SW 1271 (cell line): ENCODE data around the gene FOXP1.

Experiments used
- DNase-seq, 2 experiments: peaks; one replicate each; lab custom pipeline; 2025; lab: John Stamatoyannopoulos, UW

FOXP1 gene

GRCh38 chr3:71586810-71587242 lies 3.3 kb upstream of the FOXP1 start:
- DNase-seq, result no peak

DNA sequence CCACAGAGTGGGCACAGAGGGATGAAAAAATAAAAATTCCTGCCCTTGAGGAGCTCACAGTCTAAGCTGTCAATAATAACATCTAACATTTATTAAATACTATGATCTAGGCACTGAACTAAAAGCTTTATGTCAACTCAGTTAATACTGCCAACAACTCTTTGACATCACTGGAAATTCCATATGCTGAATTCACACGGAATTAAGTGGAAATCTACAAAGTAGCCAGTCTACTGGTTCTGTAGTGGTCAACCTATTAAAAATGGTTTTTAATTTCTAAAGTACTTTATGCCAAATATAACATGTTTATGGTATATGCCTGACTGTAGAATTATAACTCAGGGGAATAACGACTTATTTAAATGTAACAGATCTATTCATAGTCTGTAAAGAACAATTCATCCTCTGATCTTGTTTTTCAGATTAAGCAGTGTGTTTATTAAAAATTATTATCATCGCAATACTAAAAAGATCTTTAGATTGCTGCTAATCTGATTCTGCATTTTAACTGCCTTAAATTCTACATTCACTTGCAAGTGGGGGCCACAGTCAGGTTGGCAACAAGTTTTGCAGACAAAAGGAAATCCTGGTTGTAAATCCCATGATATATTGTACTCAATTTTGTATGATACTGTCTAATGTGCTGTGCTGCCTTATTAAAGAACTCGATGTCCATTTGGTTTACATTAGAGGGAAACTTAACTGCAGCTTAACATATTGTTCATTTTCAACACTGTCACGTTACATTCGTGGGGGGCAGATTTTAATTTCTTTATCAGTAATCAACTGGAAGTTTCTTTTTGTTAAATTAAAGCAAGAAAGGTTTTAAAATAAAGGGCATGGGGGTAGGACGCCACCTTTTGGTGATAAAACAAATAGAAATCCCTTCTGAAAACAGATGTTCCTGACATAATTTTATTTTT lies 2.6 kb upstream of the FOXP1 start:
- peak in 1 of 2 experiments; percentile 8 for DNase-seq

- no peak for DNase-seq
Measured at GRCh38 chr3:71585131-71585530, 1.6 kb upstream of the FOXP1 start.

DNA sequence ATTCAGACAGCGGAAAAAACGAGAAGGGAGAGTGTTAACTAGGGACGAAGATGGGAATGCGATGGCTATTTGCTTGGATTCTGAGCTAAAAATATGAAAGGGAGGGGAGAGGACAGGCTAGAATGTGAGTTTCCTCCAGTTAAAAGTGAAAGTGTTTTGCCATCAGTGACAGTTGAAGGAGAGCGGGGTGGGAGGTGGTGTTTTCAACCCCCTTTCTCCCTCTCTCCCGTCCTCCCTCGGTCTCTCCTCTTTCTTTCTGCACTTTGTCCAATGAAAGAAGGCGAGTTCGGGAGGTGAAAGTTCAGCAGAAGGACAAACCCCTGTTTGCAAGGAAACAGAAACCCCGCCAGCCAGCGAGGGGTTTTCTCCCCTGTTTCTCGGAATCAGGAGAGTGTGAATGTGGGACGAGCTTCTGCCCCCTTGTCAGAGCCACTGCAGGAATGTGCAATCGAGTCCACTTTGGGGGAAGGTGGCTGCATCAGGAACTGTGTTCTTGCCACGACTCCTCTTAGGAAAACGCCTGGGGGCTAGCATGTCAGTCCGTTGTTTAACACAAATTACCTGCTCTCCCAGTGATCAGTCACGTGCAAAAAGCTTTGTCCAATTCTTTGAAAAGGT lies 975 bp upstream of the FOXP1 start:
- peak in 1 of 2 experiments; percentile 23 for DNase-seq

DNA sequence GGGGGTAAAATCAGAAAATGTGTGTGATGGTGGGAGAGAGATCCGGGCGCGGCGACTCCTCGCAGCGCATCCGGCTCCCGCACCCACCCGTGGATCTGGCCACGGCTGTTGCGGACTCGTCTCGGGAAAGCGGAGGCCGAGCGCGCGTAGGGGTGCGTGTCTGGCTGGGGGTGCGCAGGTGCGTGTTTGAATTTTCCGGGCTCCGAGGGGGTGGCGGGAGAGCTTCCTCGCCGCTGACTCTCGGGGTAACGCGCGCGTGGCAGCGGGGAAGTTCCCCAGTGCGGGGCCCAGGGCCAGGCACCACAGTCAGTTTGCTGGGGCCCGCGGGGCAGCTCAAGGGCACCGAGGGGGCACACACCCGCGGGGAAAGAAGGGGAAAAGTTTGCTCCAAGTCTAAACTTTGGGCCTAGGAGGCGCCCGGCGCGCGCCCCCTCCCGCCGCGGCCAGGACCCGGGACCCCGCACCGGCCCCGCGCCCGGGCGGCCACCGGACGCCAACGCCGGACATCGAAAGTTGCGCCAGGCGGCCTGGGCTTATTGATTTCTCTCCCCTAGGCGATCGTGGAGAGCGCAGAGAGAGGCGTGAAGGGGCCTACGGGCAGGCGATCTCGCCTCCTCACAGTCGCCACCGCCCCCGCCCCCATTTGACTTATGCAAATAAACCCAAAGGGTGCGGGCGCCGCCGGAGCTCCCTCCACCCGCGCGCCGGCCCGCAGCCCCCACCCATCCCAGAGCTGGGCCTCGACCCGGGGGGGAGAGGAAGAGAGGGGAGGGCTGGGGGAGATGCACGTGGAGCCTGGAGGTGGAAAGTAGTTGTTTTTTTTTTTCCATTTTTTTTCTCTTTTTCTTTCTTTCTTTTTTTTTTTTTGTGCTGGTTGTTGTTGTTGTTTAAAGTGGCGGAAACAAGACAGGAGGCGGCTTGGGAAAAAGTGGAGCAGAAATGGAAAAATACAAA lies 639 bp downstream of the FOXP1 start:
- DNase-seq, result no peak

GRCh38 chr3:71582036-71582611 lies 1.4 kb downstream of the FOXP1 start:
- no peak for DNase-seq

DNA sequence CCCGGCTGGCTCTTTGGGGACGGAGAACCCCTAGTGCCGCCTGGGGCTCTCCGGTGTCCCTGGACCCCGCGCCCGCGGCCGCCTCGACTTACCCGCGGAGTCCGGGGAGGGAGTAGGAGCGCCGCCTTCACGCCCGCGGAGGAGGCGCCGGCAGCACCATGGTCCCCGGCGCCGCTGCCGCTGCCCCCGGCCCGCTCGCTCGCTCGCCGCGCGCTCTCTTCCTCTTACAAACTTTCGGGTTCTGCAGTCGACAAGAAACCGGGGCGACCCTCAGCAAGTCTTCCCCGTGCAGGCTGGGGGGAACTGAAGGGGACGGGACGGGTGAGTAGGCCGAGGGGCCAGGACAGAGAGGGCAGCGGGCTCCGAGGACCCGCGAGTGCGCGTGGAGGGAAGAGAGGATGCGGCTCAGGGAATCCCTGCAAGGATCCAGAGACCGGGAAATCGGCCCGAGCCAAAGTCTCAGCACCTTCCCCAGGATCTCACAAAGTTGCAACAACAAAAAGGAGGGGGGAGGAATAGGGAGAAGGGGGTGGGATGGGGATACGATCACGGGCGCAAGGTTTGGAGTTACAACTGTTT lies 2.0 kb downstream of the FOXP1 start:
- DNase-seq, result no peak

- DNase-seq, result no peak
Measured at GRCh38 chr3:71580636-71581456, 2.7 kb downstream of the FOXP1 start.

- no peak for DNase-seq
Measured at GRCh38 chr3:71579935-71580406, 3.6 kb downstream of the FOXP1 start.

GRCh38 chr3:71579326-71579934 lies 4.1 kb downstream of the FOXP1 start:
- no peak for DNase-seq

- no peak for DNase-seq
Measured at GRCh38 chr3:71578054-71578751, 5.3 kb downstream of the FOXP1 start.

GRCh38 chr3:71577011-71577410 lies 6.5 kb downstream of the FOXP1 start:
- DNase-seq, result no peak

GRCh38 chr3:71575433-71575832 lies 8.1 kb downstream of the FOXP1 start:
- DNase-seq, result no peak

DNA sequence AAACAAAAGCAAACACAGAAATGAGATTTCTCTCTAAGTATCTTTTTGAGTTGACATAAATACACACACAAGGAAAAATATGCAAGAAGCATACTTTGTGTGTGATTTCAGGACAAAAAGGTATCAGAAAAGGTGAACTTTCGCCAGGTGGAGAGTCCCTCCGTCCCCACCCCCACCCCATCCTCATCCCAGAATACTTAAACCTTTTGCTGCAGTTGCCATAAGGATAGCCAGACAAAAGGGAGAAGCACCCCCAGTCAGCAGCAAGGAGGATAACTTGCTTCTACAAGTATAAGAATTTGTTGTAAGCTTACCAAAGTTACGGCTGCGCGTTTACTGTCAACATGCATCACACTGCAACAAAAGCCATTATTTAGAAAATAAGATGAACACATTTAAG lies 10.3 kb downstream of the FOXP1 start:
- DNase-seq, result no peak

DNA sequence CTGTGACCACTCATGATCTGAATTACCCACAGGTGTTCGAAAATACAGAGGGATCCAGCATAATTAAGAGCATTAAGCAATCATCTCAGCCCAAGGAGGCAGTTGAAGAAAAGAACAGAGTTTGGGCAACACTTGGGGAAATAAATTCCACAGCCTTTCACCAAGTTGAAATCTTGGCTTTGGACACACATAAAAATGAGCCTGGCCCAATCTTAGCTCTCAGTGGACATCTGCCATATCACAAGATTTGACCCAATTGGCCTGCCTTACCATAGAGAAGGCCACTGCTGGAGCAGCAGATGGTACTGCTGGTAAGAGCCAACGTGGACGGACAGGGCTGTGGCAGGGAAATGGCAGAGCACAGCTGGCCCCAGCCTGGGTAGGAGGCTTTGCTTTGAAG lies 13.0 kb downstream of the FOXP1 start:
- no peak for DNase-seq

- DNase-seq, result no peak
Measured at GRCh38 chr3:71568207-71568606, 15.3 kb downstream of the FOXP1 start.

- no peak for DNase-seq
Measured at GRCh38 chr3:71566776-71567175, 16.8 kb downstream of the FOXP1 start.

- no peak for DNase-seq
Measured at GRCh38 chr3:71565976-71566375, 17.6 kb downstream of the FOXP1 start.

DNA sequence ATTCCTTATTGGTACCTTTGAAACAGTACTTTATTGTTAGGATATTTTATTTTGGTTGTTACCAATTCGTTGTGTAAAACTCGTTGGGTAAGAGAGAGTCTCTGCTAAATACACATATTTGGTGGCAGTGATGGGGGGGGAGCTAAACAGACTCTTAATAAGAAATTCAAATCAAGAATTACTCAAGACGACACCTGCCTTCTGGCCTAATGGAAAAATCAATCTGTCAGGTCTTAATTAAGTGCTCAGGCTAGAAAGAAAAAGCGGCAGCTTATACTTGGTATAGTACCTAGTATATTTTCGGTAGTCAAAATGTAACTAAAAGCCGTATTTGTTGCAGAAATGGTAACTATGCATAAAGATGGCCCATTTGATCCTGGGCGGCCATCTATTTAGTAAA lies 18.2 kb downstream of the FOXP1 start:
- DNase-seq, result no peak
